Peyer's patch (tissue), 4 donors: ENCODE measurements around the gene IMPA2. TPM values are rescaled to one million over a fixed set of nuclear protein-coding genes. Genes with fewer than 3 reads are reported as not detected.

ENCODE experiments used
- DNase-seq, 3 donors: peaks; one replicate each; pipeline ENCODE4 v3.0.0-alpha.2; 2017 to 2019
- H3K27ac ChIP-seq, 4 donors: fragments of 200-600 bp; sonication (generic); one replicate each; pipeline ENCODE4 v1.5.1; 2016 to 2019
- H3K27me3 ChIP-seq, 2 donors: fragments of 200-600 bp; sonication (generic); one replicate each; pipeline ENCODE4 v1.5.1; 2019
- H3K36me3 ChIP-seq, 3 donors: fragments of 200-600 bp; sonication (generic); one replicate each; pipeline ENCODE4 v1.5.1; 2016 to 2019
- H3K4me1 ChIP-seq, 4 donors: fragments of 200-600 bp; sonication (generic); one replicate each; pipeline ENCODE4 v1.5.1; 2016 to 2019
- H3K4me3 ChIP-seq, 4 donors: fragments of 200-600 bp; sonication (generic); 1 replicate in 3 of 4; 2 replicates in 1 of 4; pipeline ENCODE4 v1.5.1; 2016 to 2019; ENCODE audit warnings: mild to moderate bottlenecking in 1 of 4
- H3K9me3 ChIP-seq, 4 donors: fragments of 200-600 bp; sonication (generic); one replicate each; pipeline ENCODE4 v1.5.1; 2016 to 2019; ENCODE audit warnings: mild to moderate bottlenecking in 1 of 4
- CTCF ChIP-seq, 6 experiments: fragments of 450-650 bp in 4 of 6; fragments of 200-600 bp in 2 of 6; sonication (generic) in 1 of 6; IDR thresholded peaks; one replicate each; pipeline ENCODE4 v1.5.1; 2017 to 2019; ENCODE audit warnings: antibody characterized with exemption in 6 of 6, mild to moderate bottlenecking in 3 of 6, moderate library complexity in 1 of 6
- POLR2A ChIP-seq, 2 donors: fragments of 450-650 bp; IDR thresholded peaks; one replicate each; pipeline ENCODE4 v1.5.1; 2017; ENCODE audit warnings: antibody characterized with exemption in 2 of 2, mild to moderate bottlenecking in 2 of 2, moderate library complexity in 2 of 2
- total RNA-seq, 4 donors: library from RNA; depleted of rRNA; stranded (reverse); fragments of >200 nt; gene quantifications; one replicate each; pipeline ENCODE4 v1.1.0, GENCODE V29; 2016

IMPA2 gene
- total RNA-seq, 4 donors from 2014 or later, result 44.0 to 62.3 (median 56.3) TPM

- H3K9me3 ChIP-seq, result no peaks in the 10 kb centered on the region
- no peaks in the 10 kb centered on the region for H3K27me3 ChIP-seq
- DNase-seq, result no peak
- TF ChIP-seq POLR2A (IDR thresholded peaks at IDR 0.05) (no peak), CTCF (IDR thresholded peaks at IDR 0.05) (no peak)
- no peak overlapping the region for H3K4me3 ChIP-seq
- H3K36me3 ChIP-seq, result no peaks in the 10 kb centered on the region
- peaks cover 0 to 8% (median 0%) of the 10 kb centered on the region in 4 donors for H3K4me1 ChIP-seq
- peak overlapping the region in 1 of 4 donors; percentile 39 for H3K27ac ChIP-seq
These were observed 4.8 kb upstream of the IMPA2 start for GRCh38 chr18:11976315-11977152.

- Histone ChIP-seq H3K27me3 (no peaks in the 10 kb centered on the region), H3K27ac (no peak overlapping the region), H3K36me3 (no peaks in the 10 kb centered on the region), H3K4me1 (peaks cover 0 to 8% (median 0%) of the 10 kb centered on the region in 4 donors), H3K9me3 (no peaks in the 10 kb centered on the region), H3K4me3 (no peak overlapping the region)
- TF ChIP-seq CTCF (IDR thresholded peaks at IDR 0.05), result no peak
- TF ChIP-seq POLR2A (IDR thresholded peaks at IDR 0.05), result no peak
- no peak for DNase-seq
These were observed 4.2 kb upstream of the IMPA2 start for GRCh38 chr18:11977153-11977466.

GRCh38 chr18:11978956-11979355 is 2.4 kb upstream of the IMPA2 start:
- Histone ChIP-seq H3K27ac (no peak overlapping the region), H3K4me3 (no peak overlapping the region), H3K36me3 (no peaks in the 10 kb centered on the region), H3K4me1 (peaks cover 0 to 19% (median 2%) of the 10 kb centered on the region in 4 donors), H3K27me3 (no peaks in the 10 kb centered on the region), H3K9me3 (no peaks in the 10 kb centered on the region)
- no peak for DNase-seq
- no peak for TF ChIP-seq CTCF (IDR thresholded peaks at IDR 0.05)
- no peak for TF ChIP-seq POLR2A (IDR thresholded peaks at IDR 0.05)

- Histone ChIP-seq H3K36me3 (no peaks in the 10 kb centered on the region), H3K4me3 (peak overlapping the region; percentile 53 to 85 (median 72)), H3K27me3 (no peaks in the 10 kb centered on the region), H3K9me3 (no peaks in the 10 kb centered on the region), H3K4me1 (peaks cover 0 to 19% (median 2%) of the 10 kb centered on the region in 4 donors), H3K27ac (peak overlapping the region; percentile 87 to 97 (median 92))
- no peak for DNase-seq
- no peak for TF ChIP-seq POLR2A (IDR thresholded peaks at IDR 0.05)
- TF ChIP-seq CTCF (IDR thresholded peaks at IDR 0.05), result no peak
These were observed 1.2 kb upstream of the IMPA2 start for GRCh38 chr18:11980163-11980493.

- no peaks in the 10 kb centered on the region for H3K27me3 ChIP-seq
- TF ChIP-seq POLR2A (IDR thresholded peaks at IDR 0.05) (peak; percentile 76 to 89), CTCF (IDR thresholded peaks at IDR 0.05) (peak in 2 of 6 experiments; percentile 5 to 7)
These were observed 664 bp upstream of the IMPA2 start for GRCh38 chr18:11980494-11981191.

More at GRCh38 chr18:11980494-11981191, 664 bp upstream of the IMPA2 start:
- Histone ChIP-seq H3K36me3 (no peaks in the 10 kb centered on the region), H3K4me1 (peaks cover 0 to 19% (median 2%) of the 10 kb centered on the region in 4 donors), H3K27ac (peak overlapping the region; percentile 87 to 97 (median 92)), H3K9me3 (no peaks in the 10 kb centered on the region), H3K4me3 (peak overlapping the region; percentile 53 to 85 (median 72))
- peak; percentile 97 to 100 (median 99) for DNase-seq
